ENCODE measurements around the gene CARMIL1. TPM values are rescaled to one million over a fixed set of nuclear protein-coding genes. Genes with fewer than 3 reads are reported as not detected.

Gene CARMIL1
- total RNA-seq, 1 donor from 2014 or later, result 30.4 TPM

- Histone ChIP-seq H3K4me3 (no peak overlapping the region), H3K9me3 (no peaks in the 10 kb centered on the region), H3K4me1 (peaks cover 11% of the 10 kb centered on the region), H3K36me3 (no peaks in the 10 kb centered on the region), H3K27me3 (ENCODE audit: low read depth) (no peaks in the 10 kb centered on the region), H3K27ac (no peak overlapping the region)
- no peak for ATAC-seq
- no peak for TF ChIP-seq CTCF (IDR thresholded peaks at IDR 0.05)
- DNase-seq, result no peak
- intact Hi-C loops (cut with DNase I), result no loop called here
Measured at GRCh38 chr6:25387483-25387882, 108.3 kb downstream of the CARMIL1 start.

- Histone ChIP-seq H3K9me3 (no peaks in the 10 kb centered on the region), H3K4me1 (peaks cover 12% of the 10 kb centered on the region), H3K36me3 (no peaks in the 10 kb centered on the region), H3K27ac (no peak overlapping the region), H3K4me3 (no peak overlapping the region), H3K27me3 (ENCODE audit: low read depth) (no peaks in the 10 kb centered on the region)
- DNase-seq (no peak), ATAC-seq (no peak)
- no peak for TF ChIP-seq CTCF (IDR thresholded peaks at IDR 0.05)
- intact Hi-C loops (cut with DNase I), result no loop called here
Measured at GRCh38 chr6:25387911-25388310, 108.7 kb downstream of the CARMIL1 start.

GRCh38 chr6:25388776-25389175 is 109.6 kb downstream of the CARMIL1 start:
- Histone ChIP-seq H3K9me3 (no peaks in the 10 kb centered on the region), H3K4me1 (peaks cover 17% of the 10 kb centered on the region), H3K4me3 (no peak overlapping the region), H3K27me3 (ENCODE audit: low read depth) (no peaks in the 10 kb centered on the region), H3K36me3 (no peaks in the 10 kb centered on the region), H3K27ac (no peak overlapping the region)
- ATAC-seq (no peak), DNase-seq (no peak)
- intact Hi-C loops (cut with DNase I), result no loop called here
- TF ChIP-seq CTCF (IDR thresholded peaks at IDR 0.05), result no peak

- ATAC-seq (no peak), DNase-seq (no peak)
- intact Hi-C loops (cut with DNase I), result no loop called here
- no peaks in the 10 kb centered on the region for H3K9me3 ChIP-seq
- no peak for TF ChIP-seq CTCF (IDR thresholded peaks at IDR 0.05)
- no peak overlapping the region for H3K4me3 ChIP-seq
- no peaks in the 10 kb centered on the region for H3K27me3 ChIP-seq (ENCODE audit: low read depth)
- H3K27ac ChIP-seq, result no peak overlapping the region
- H3K36me3 ChIP-seq, result no peaks in the 10 kb centered on the region
- peaks cover 17% of the 10 kb centered on the region for H3K4me1 ChIP-seq
Measured at GRCh38 chr6:25389471-25389870, 110.3 kb downstream of the CARMIL1 start.

- no peak for TF ChIP-seq CTCF (IDR thresholded peaks at IDR 0.05)
- no peaks in the 10 kb centered on the region for H3K36me3 ChIP-seq
- ATAC-seq (no peak), DNase-seq (no peak)
- no peaks in the 10 kb centered on the region for H3K27me3 ChIP-seq (ENCODE audit: low read depth)
- no peak overlapping the region for H3K27ac ChIP-seq
- H3K9me3 ChIP-seq, result no peaks in the 10 kb centered on the region
- no peak overlapping the region for H3K4me3 ChIP-seq
- H3K4me1 ChIP-seq, result peaks cover 17% of the 10 kb centered on the region
- intact Hi-C loops (cut with DNase I), result no loop called here
Measured at GRCh38 chr6:25392372-25392771, 113.2 kb downstream of the CARMIL1 start.

- no peaks in the 10 kb centered on the region for H3K9me3 ChIP-seq
- no peak overlapping the region for H3K4me3 ChIP-seq
- no peaks in the 10 kb centered on the region for H3K27me3 ChIP-seq (ENCODE audit: low read depth)
- H3K27ac ChIP-seq, result no peak overlapping the region
- no peak for DNase-seq
- H3K4me1 ChIP-seq, result peaks cover 6% of the 10 kb centered on the region
- ATAC-seq, result no peak
- no peak for TF ChIP-seq CTCF (IDR thresholded peaks at IDR 0.05)
- intact Hi-C loops (cut with DNase I), result no loop called here
- no peaks in the 10 kb centered on the region for H3K36me3 ChIP-seq
Measured at GRCh38 chr6:25395731-25396130, 116.6 kb downstream of the CARMIL1 start.

Measured in lower lobe of right lung (tissue), 2 donors.